PC-3 (cell line): ENCODE results near the gene NTM. TPM values are rescaled to one million over a fixed set of nuclear protein-coding genes. Genes with fewer than 3 reads are reported as not detected.

ENCODE experiments used
- ATAC-seq: fragments of 200-7000 bp; cut with Tn5 transposase; 2 replicates; pipeline ENCODE4 v1.9.1; 2020; ENCODE audit warnings: mild to moderate bottlenecking, moderate library complexity
- BruUV-seq: library from RNA; stranded (reverse); fragments of 400-500 nt; replicated peaks from 2 replicates; lab custom pipeline; 2021; lab: Mats Ljungman, UMichigan
- CTCF ChIA-PET: fragments of 300-600 bp; sonication (Branson Sonifier 250); formaldehyde crosslinking; loops from one replicate; lab custom pipeline; 2022; ENCODE audit warnings: antibody characterized with exemption; lab: Charles Lee
- POLR2A ChIA-PET: fragments of 300-600 bp; sonication (Branson Sonifier 250); formaldehyde crosslinking; loops from one replicate; lab custom pipeline; 2022; ENCODE audit warnings: antibody characterized with exemption; ENCODE audit not compliant: unreplicated experiment; lab: Charles Lee
- DNase-seq: peaks from one replicate; pipeline ENCODE4 v3.0.0-alpha.2; 2015
- H2AFZ ChIP-seq: fragments of 300-600 bp; sonication (generic); 2 replicates; pipeline ENCODE4 v1.6.0; 2016; ENCODE audit warnings: antibody characterized with exemption, low read length
- H3F3A ChIP-seq: fragments of 300-600 bp; sonication (generic); one replicate; pipeline ENCODE4 v1.6.0; 2017; ENCODE audit warnings: antibody characterized with exemption, low read length, control low read depth, mild to moderate bottlenecking; ENCODE audit not compliant: unreplicated experiment
- H3K27ac ChIP-seq: fragments of 300-600 bp; sonication (generic); 2 replicates; pipeline ENCODE4 v1.5.1; 2016; ENCODE audit warnings: mild to moderate bottlenecking, low read length
- H3K27me3 ChIP-seq: fragments of 300-600 bp; sonication (generic); 2 replicates; pipeline ENCODE4 v1.6.1; 2016; ENCODE audit warnings: low read length, mixed read lengths
- H3K36me3 ChIP-seq: fragments of 300-600 bp; sonication (generic); 2 replicates; pipeline ENCODE4 v1.6.1; 2016; ENCODE audit warnings: low read depth, mixed run types, low read length, mixed read lengths
- H3K4me1 ChIP-seq: fragments of 300-600 bp; sonication (generic); 2 replicates; pipeline ENCODE4 v1.5.1; 2016; ENCODE audit warnings: low read length; ENCODE audit not compliant: insufficient read depth
- H3K4me2 ChIP-seq: fragments of 300-600 bp; sonication (generic); 2 replicates; pipeline ENCODE4 v1.6.0; 2016; ENCODE audit warnings: low read length
- H3K4me3 ChIP-seq: fragments of 300-600 bp; sonication (generic); 2 replicates; pipeline ENCODE4 v1.5.1; 2016; ENCODE audit warnings: mild to moderate bottlenecking, low read length, mixed read lengths
- H3K79me2 ChIP-seq: fragments of 300-600 bp; sonication (generic); 2 replicates; pipeline ENCODE4 v1.6.1; 2017; ENCODE audit warnings: low read length, mixed read lengths
- H3K9ac ChIP-seq: fragments of 300-600 bp; sonication (generic); 2 replicates; pipeline ENCODE4 v1.6.0; 2016; ENCODE audit warnings: mild to moderate bottlenecking, low read length
- H3K9me2 ChIP-seq: fragments of 300-600 bp; sonication (generic); replicated peaks from 2 replicates; pipeline ENCODE4 v1.6.1; 2016; ENCODE audit warnings: mixed run types, low read length, mixed read lengths
- H3K9me3 ChIP-seq: fragments of 300-600 bp; sonication (generic); 2 replicates; pipeline ENCODE4 v1.6.1; 2016; ENCODE audit warnings: low read length, mixed read lengths
- H4K20me1 ChIP-seq: fragments of 300-600 bp; sonication (generic); 2 replicates; pipeline ENCODE4 v1.6.1; 2016; ENCODE audit warnings: low read length, mixed read lengths
- EZH2 ChIP-seq: fragments of 300-600 bp; sonication (generic); IDR thresholded peaks from one replicate; pipeline ENCODE4 v1.6.1; 2017; ENCODE audit warnings: antibody characterized with exemption, mild to moderate bottlenecking, low read length; ENCODE audit not compliant: unreplicated experiment
- EZH2phosphoT487 ChIP-seq: fragments of 300-600 bp; sonication (generic); IDR thresholded peaks from 2 replicates; pipeline ENCODE4 v1.6.1; 2018; ENCODE audit warnings: mild to moderate bottlenecking, antibody characterized with exemption, low read length, borderline replicate concordance
- intact Hi-C: fragments of 100-400 bp; cut with micrococcal nuclease; formaldehyde crosslinking; loops from 2 replicates; pipeline ENCODE4 v1.9.0; 2023
- total RNA-seq: library from RNA; depleted of rRNA; stranded (reverse); fragments of >200 nt; gene quantifications from 2 replicates; pipeline ENCODE4 v1.2.3, GENCODE V29; 2014
- TF ChIP-seq, protein P1 (sequence below): fragments of 300-600 bp; sonication (generic); conservative IDR thresholded peaks from 2 replicates; pipeline ENCODE4 v1.5.1; 2017; ENCODE audit warnings: antibody characterized with exemption, low read depth, mild to moderate bottlenecking, low read length

Gene NTM
- total RNA-seq, 1 experiment from 2014 or later: not detected

DNA sequence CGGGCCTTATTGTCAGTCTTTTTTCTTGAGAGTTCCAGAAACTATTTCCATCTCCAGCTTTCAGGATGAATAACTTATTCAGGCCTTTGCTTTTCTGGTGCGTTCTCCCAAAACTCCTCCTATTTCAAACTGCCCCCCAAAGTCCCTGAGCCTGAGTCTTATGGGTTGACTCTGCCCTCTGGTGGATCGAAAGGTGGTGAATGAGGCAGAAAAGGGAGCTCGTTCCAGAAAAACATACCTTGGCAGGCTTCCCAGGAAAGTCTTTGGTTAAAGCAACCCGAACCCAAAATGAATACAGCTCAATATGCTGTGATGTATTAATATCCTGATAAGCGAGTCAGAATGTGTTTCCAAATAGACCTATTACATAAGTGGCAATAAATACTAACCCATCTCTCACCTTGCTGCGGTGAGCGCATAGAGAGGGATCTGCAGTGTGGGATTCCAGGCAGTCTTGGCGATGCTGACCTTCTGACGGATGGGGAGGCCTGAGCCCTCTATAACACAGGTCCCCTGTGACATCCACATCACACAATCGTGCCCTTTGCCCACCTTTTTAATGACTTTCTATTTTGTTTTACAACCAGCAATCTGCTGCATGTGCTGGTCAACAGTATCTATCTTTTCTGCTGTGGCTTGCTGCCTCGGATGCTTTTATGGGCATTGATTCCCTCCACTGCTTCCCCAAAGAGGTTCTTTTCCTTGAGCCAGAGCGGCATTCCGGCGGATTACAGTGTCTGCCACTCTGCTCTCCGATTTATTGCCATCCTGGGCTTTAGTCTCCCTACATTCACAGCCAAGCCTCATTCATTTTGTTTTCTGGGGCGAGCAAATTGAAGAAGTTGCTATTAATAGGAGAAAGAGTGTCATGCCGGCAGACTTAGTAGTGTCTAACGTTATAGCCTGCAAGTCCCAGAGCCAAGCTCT lies 756.8 kb downstream of the NTM start:
- no peaks in the 10 kb centered on the region for H4K20me1 ChIP-seq
- no peaks in the 10 kb centered on the region for H3K27me3 ChIP-seq
- peak overlapping the region; percentile 30; the same call in 1 of the 2 replicates for H3K4me2 ChIP-seq
- H3K9me2 ChIP-seq: no peaks in the 10 kb centered on the region
- H3F3A ChIP-seq: no peaks in the 10 kb centered on the region
- H3K9ac ChIP-seq: no peak overlapping the region
- CTCF ChIA-PET: interaction anchor here (0.6 to 1.6 kb wide), 5 partner anchors 142 to 379 kb away, joined by 3 to 9 read pairs (median 5); no protein-coding TSS in a partner anchor
- BruUV-seq: no TSS peak
- no peaks in the 10 kb centered on the region for H3K79me2 ChIP-seq
- ATAC-seq (peak; percentile 58), DNase-seq (peak; percentile 70)
- H3K27ac ChIP-seq: no peak overlapping the region
- H3K9me3 ChIP-seq: no peaks in the 10 kb centered on the region; the same call in 1 of the 2 replicates
- H3K36me3 ChIP-seq: no peaks in the 10 kb centered on the region
- H3K4me1 ChIP-seq: peaks cover 8% of the 10 kb centered on the region
- peak overlapping the region; percentile 68; the same call in 1 of the 2 replicates for H2AFZ ChIP-seq
- POLR2A ChIA-PET: interaction anchor here (1.3 kb wide), 1 partner anchor 15 kb away, joined by 5 read pairs; no protein-coding TSS in a partner anchor
- intact Hi-C loops: loop anchor here (1.0 to 5.0 kb wide), 3 partner anchors 31 to 261 kb away; no protein-coding TSS in a partner anchor
- TF ChIP-seq, protein P1, sequence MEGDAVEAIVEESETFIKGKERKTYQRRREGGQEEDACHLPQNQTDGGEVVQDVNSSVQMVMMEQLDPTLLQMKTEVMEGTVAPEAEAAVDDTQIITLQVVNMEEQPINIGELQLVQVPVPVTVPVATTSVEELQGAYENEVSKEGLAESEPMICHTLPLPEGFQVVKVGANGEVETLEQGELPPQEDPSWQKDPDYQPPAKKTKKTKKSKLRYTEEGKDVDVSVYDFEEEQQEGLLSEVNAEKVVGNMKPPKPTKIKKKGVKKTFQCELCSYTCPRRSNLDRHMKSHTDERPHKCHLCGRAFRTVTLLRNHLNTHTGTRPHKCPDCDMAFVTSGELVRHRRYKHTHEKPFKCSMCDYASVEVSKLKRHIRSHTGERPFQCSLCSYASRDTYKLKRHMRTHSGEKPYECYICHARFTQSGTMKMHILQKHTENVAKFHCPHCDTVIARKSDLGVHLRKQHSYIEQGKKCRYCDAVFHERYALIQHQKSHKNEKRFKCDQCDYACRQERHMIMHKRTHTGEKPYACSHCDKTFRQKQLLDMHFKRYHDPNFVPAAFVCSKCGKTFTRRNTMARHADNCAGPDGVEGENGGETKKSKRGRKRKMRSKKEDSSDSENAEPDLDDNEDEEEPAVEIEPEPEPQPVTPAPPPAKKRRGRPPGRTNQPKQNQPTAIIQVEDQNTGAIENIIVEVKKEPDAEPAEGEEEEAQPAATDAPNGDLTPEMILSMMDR: peak; percentile 78
- no peak for TF ChIP-seq EZH2
- 0 out of 2 replicates have a peak overlapping the region, but pooled peaks have one; percentile 21 for H3K4me3 ChIP-seq

- no TSS peak for BruUV-seq
- POLR2A ChIA-PET: no interaction called here
Measured at GRCh38 chr11:132127900-132128288, 757.5 kb downstream of the NTM start.

More at GRCh38 chr11:132127900-132128288, 757.5 kb downstream of the NTM start:
- no peaks in the 10 kb centered on the region for H3F3A ChIP-seq
- H3K27me3 ChIP-seq: no peaks in the 10 kb centered on the region
- no peaks in the 10 kb centered on the region for H3K9me2 ChIP-seq
- ATAC-seq: no peak
- H4K20me1 ChIP-seq: no peaks in the 10 kb centered on the region
- H3K9me3 ChIP-seq: no peaks in the 10 kb centered on the region; the same call in 1 of the 2 replicates
- intact Hi-C loops: loop anchor here (1.0 to 5.0 kb wide), 3 partner anchors 30 to 262 kb away; no protein-coding TSS in a partner anchor
- CTCF ChIA-PET: no interaction called here
- no peak for DNase-seq
- H3K4me1 ChIP-seq: peaks cover 8% of the 10 kb centered on the region
- no peak overlapping the region for H3K4me2 ChIP-seq
- no peaks in the 10 kb centered on the region for H3K79me2 ChIP-seq
- TF ChIP-seq EZH2phosphoT487: no peak
- TF ChIP-seq, protein P1: no peak
- TF ChIP-seq EZH2: no peak
- H3K4me3 ChIP-seq: no peak overlapping the region
- H3K36me3 ChIP-seq: no peaks in the 10 kb centered on the region
- H2AFZ ChIP-seq: no peak overlapping the region
- no peak overlapping the region for H3K27ac ChIP-seq
- H3K9ac ChIP-seq: no peak overlapping the region
